Measurements from ENCODE around the gene SLBP. TPM values are rescaled to one million over a fixed set of nuclear protein-coding genes. Genes with fewer than 3 reads are reported as not detected.

SLBP gene
- total and polyA plus RNA-seq, 2 of the 8 experiments (the other 6 are each of a cell fraction or from before 2014, with no cell fraction given): 44.1 to 49.0 TPM

DNA sequence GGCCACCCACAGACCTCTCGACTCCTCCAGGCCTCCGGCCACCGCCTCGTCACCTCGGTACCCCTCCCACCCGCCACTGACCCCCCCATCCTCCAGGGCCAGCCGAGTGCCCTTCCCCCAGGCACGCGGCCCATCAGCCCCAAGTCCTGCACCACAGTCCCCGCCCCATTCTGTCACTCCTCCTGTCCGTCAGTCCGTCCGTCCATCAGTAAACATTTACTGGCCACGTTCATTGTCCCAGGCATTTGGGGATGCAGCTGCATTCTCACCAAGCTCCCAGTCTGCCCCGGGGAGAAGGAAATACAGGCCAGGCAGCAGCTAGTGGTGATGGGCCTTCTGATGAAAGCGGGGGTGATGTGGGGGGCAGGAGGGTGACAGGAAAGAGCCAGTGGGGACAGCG lies 45.7 kb upstream of the SLBP start (continued):
- TF ChIP-seq, protein P1, sequence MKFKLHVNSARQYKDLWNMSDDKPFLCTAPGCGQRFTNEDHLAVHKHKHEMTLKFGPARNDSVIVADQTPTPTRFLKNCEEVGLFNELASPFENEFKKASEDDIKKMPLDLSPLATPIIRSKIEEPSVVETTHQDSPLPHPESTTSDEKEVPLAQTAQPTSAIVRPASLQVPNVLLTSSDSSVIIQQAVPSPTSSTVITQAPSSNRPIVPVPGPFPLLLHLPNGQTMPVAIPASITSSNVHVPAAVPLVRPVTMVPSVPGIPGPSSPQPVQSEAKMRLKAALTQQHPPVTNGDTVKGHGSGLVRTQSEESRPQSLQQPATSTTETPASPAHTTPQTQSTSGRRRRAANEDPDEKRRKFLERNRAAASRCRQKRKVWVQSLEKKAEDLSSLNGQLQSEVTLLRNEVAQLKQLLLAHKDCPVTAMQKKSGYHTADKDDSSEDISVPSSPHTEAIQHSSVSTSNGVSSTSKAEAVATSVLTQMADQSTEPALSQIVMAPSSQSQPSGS (IDR thresholded peaks at IDR 0.05; ENCODE audit: low read length): no peak
- TF ChIP-seq CTCF (IDR thresholded peaks at IDR 0.05; ENCODE audit: control extremely low read depth in 1 of 3, insufficient read depth in 1 of 3, low read depth in 1 of 3, low read length in 3 of 3): no peak
- TF ChIP-seq RNF2 (IDR thresholded peaks at IDR 0.05; ENCODE audit: borderline replicate concordance, low read depth, low read length, missing control alignments, poor library complexity, severe bottlenecking): no peak

All from H1 (cell line).